WTC11 (cell line): ENCODE data around the gene REEP1. TPM values are rescaled to one million over a fixed set of nuclear protein-coding genes. Genes with fewer than 3 reads are reported as not detected.

Source experiments
- AFF4 ChIP-seq: sonication (generic); formaldehyde crosslinking; IDR thresholded peaks from 2 replicates; pipeline ENCODE4 v1.8.1; 2023; ENCODE audit warnings: mild to moderate bottlenecking, missing genetic modification reagents, borderline replicate concordance
- AR ChIP-seq: fragments of 250-450 bp; sonication (Bioruptor Pico); IDR thresholded peaks from 2 replicates; pipeline ENCODE4 v1.9.0; 2021; ENCODE audit warnings: mild to moderate bottlenecking
- ATF3 ChIP-seq: sonication (generic); formaldehyde crosslinking; conservative IDR thresholded peaks from 2 replicates; pipeline ENCODE4 v1.8.1; 2022; ENCODE audit warnings: mild to moderate bottlenecking, missing genetic modification reagents
- ATF6 ChIP-seq: sonication (generic); formaldehyde crosslinking; IDR thresholded peaks from 2 replicates; pipeline ENCODE4 v1.8.1; 2023; ENCODE audit warnings: mild to moderate bottlenecking, missing genetic modification reagents
- E2F5 ChIP-seq: sonication (generic); formaldehyde crosslinking; IDR thresholded peaks from 2 replicates; pipeline ENCODE4 v1.8.1; 2022; ENCODE audit warnings: mild to moderate bottlenecking, moderate library complexity, missing genetic modification reagents
- ELF4 ChIP-seq: sonication (generic); formaldehyde crosslinking; IDR thresholded peaks from 2 replicates; pipeline ENCODE4 v1.8.1; 2022; ENCODE audit warnings: low read depth, mild to moderate bottlenecking, moderate library complexity, missing genetic modification reagents
- ESRRA ChIP-seq: sonication (generic); formaldehyde crosslinking; IDR thresholded peaks from 2 replicates; pipeline ENCODE4 v1.8.1; 2022; ENCODE audit warnings: mild to moderate bottlenecking, missing genetic modification reagents, borderline replicate concordance
- ETV6 ChIP-seq: sonication (generic); formaldehyde crosslinking; IDR thresholded peaks from 2 replicates; pipeline ENCODE4 v1.8.1; 2022; ENCODE audit warnings: mild to moderate bottlenecking, missing genetic modification reagents
- FOXP1 ChIP-seq: sonication (generic); formaldehyde crosslinking; IDR thresholded peaks from 2 replicates; pipeline ENCODE4 v1.8.0; 2022; ENCODE audit warnings: missing genetic modification reagents, mild to moderate bottlenecking, moderate library complexity, borderline replicate concordance
- FOXP4 ChIP-seq: sonication (generic); formaldehyde crosslinking; IDR thresholded peaks from 2 replicates; pipeline ENCODE4 v1.8.0; 2022; ENCODE audit warnings: mild to moderate bottlenecking, missing genetic modification reagents
- GRHL2 ChIP-seq: fragments of 250-450 bp; sonication (Bioruptor Pico); IDR thresholded peaks from 2 replicates; pipeline ENCODE4 v1.8.0; 2022; ENCODE audit warnings: mild to moderate bottlenecking, moderate library complexity; ENCODE audit not compliant: insufficient replicate concordance, severe bottlenecking
- GTF2I ChIP-seq: fragments of 250-450 bp; sonication (Bioruptor Pico); conservative IDR thresholded peaks from 2 replicates; pipeline ENCODE4 v1.4.0; 2021; ENCODE audit warnings: mild to moderate bottlenecking
- NFYB ChIP-seq: sonication (generic); formaldehyde crosslinking; conservative IDR thresholded peaks from 2 replicates; pipeline ENCODE4 v1.8.0; 2022; ENCODE audit warnings: low read depth, missing genetic modification reagents
- NR3C1 ChIP-seq: sonication (generic); formaldehyde crosslinking; conservative IDR thresholded peaks from 2 replicates; pipeline ENCODE4 v1.8.1; 2023; ENCODE audit warnings: low read depth, mild to moderate bottlenecking, missing genetic modification reagents
- TEAD1 ChIP-seq: sonication (generic); formaldehyde crosslinking; IDR thresholded peaks from 2 replicates; pipeline ENCODE4 v1.8.0; 2022; ENCODE audit warnings: mild to moderate bottlenecking, missing genetic modification reagents
- USF1 ChIP-seq: sonication (generic); formaldehyde crosslinking; IDR thresholded peaks from 2 replicates; pipeline ENCODE4 v1.8.0; 2022; ENCODE audit warnings: mild to moderate bottlenecking, missing genetic modification reagents
- ZBTB21 ChIP-seq: sonication (generic); formaldehyde crosslinking; IDR thresholded peaks from 2 replicates; pipeline ENCODE4 v1.8.1; 2023; ENCODE audit warnings: mild to moderate bottlenecking, missing genetic modification reagents, borderline replicate concordance
- ZMAT4 ChIP-seq: fragments of 250-450 bp; sonication (Bioruptor Pico); IDR thresholded peaks from 2 replicates; pipeline ENCODE4 v1.9.0; 2021; ENCODE audit warnings: mild to moderate bottlenecking
- ZNF121 ChIP-seq: sonication (generic); formaldehyde crosslinking; IDR thresholded peaks from 2 replicates; pipeline ENCODE4 v1.8.0; 2023; ENCODE audit warnings: missing genetic modification reagents
- ZNF232 ChIP-seq: sonication (generic); formaldehyde crosslinking; IDR thresholded peaks from 2 replicates; pipeline ENCODE4 v1.8.0; 2022; ENCODE audit warnings: mild to moderate bottlenecking, missing genetic modification reagents
- ZNF396 ChIP-seq: fragments of 250-450 bp; sonication (Bioruptor Pico); IDR thresholded peaks from 2 replicates; pipeline ENCODE4 v1.8.0; 2021; ENCODE audit warnings: mild to moderate bottlenecking, moderate library complexity, borderline replicate concordance
- ZNF416 ChIP-seq: fragments of 250-450 bp; sonication (Bioruptor Pico); IDR thresholded peaks from 2 replicates; pipeline ENCODE4 v1.9.0; 2021; ENCODE audit warnings: mild to moderate bottlenecking, inconsistent platforms
- total RNA-seq: library from RNA; stranded (reverse); gene quantifications from 3 replicates; pipeline ENCODE4 v1.2.3, GENCODE V29; 2021

The REEP1 gene
- total RNA-seq, 1 experiment from 2014 or later = 1.9 TPM

- TF ChIP-seq NR3C1 (CRISPR knock-in tag) (no peak), ZNF232 (0 out of 2 replicates have a peak, but pooled peaks have one; percentile 46), ETV6 (CRISPR knock-in tag) (peak; percentile 91), FOXP4 (CRISPR knock-in tag) (no peak), ZNF416 (CRISPR knock-in tag) (no peak), E2F5 (peak; percentile 82), ZNF121 (CRISPR knock-in tag) (no peak), FOXP1 (CRISPR knock-in tag) (peak; percentile 97), ATF6 (no peak), ZMAT4 (CRISPR knock-in tag) (no peak), ELF4 (peak; percentile 80; the same call in 1 of the 2 replicates), GRHL2 (CRISPR knock-in tag) (no peak), ZBTB21 (CRISPR knock-in tag) (no peak; the same call in 1 of the 2 replicates), TEAD1 (CRISPR knock-in tag) (peak; percentile 92), ESRRA (CRISPR knock-in tag) (peak; percentile 63; the same call in 1 of the 2 replicates), AR (CRISPR knock-in tag) (no peak), NFYB (CRISPR knock-in tag) (peak; percentile 32), GTF2I (CRISPR knock-in tag) (no peak), AFF4 (CRISPR knock-in tag) (no peak), ZNF396 (CRISPR knock-in tag) (no peak), ATF3 (no peak), USF1 (CRISPR knock-in tag) (peak; percentile 43; the same call in 1 of the 2 replicates)
- TF ChIP-seq, all 79 proteins: peak for 32
These were observed 142.2 kb downstream of the REEP1 start, which contains the start of gene IMMT (continued) for GRCh38 chr2:86195055-86195807.
